Tibial nerve (tissue), 4 donors: Measurements from ENCODE around the gene NUCKS1. TPM values are rescaled to one million over a fixed set of nuclear protein-coding genes. Genes with fewer than 3 reads are reported as not detected.

Source experiments
- DNase-seq, 2 donors: peaks; one replicate each; pipeline ENCODE4 v3.0.0-alpha.2; 2019; ENCODE audit warnings: low spot score in 2 of 2
- H3K27ac ChIP-seq, 4 donors: fragments of 200-600 bp; sonication (generic) in 3 of 4; one replicate each; pipeline ENCODE4 v1.5.1; 2017 to 2019; ENCODE audit warnings: mild to moderate bottlenecking in 1 of 4
- H3K27me3 ChIP-seq, 2 donors: fragments of 200-600 bp; sonication (generic) in 1 of 2; one replicate each; pipeline versions ENCODE4 v1.5.1 to v1.6.0; 2017 to 2019
- H3K36me3 ChIP-seq, 3 donors: fragments of 200-600 bp; sonication (generic); one replicate each; pipeline ENCODE4 v1.5.1; 2018 to 2019
- H3K4me1 ChIP-seq, 4 donors: fragments of 200-600 bp; sonication (generic) in 3 of 4; one replicate each; pipeline ENCODE4 v1.5.1; 2017 to 2019
- H3K4me3 ChIP-seq, 4 donors: fragments of 200-600 bp; sonication (generic) in 3 of 4; one replicate each; pipeline ENCODE4 v1.5.1; 2017 to 2019; ENCODE audit warnings: mild to moderate bottlenecking in 1 of 4, moderate library complexity in 1 of 4
- H3K9me3 ChIP-seq, 4 donors: fragments of 200-600 bp; sonication (generic) in 3 of 4; one replicate each; pipeline ENCODE4 v1.5.1; 2017 to 2019
- CTCF ChIP-seq, 5 experiments: fragments of 200-600 bp in 3 of 5; fragments of 450-650 bp in 2 of 5; sonication (generic) in 3 of 5; IDR thresholded peaks; one replicate each; pipeline ENCODE4 v1.5.1; 2016 to 2019; ENCODE audit warnings: antibody characterized with exemption in 5 of 5, mild to moderate bottlenecking in 3 of 5, moderate library complexity in 2 of 5
- EP300 ChIP-seq, 2 donors: sonication (generic); formaldehyde crosslinking; IDR thresholded peaks; one replicate each; pipeline ENCODE4 v1.6.1; 2017; ENCODE audit warnings: antibody characterized with exemption in 2 of 2, mild to moderate bottlenecking in 1 of 2
- POLR2A ChIP-seq, 2 donors: fragments of 450-650 bp; IDR thresholded peaks; one replicate each; pipeline ENCODE4 v1.6.1; 2017; ENCODE audit warnings: antibody characterized with exemption in 2 of 2, mild to moderate bottlenecking in 2 of 2, moderate library complexity in 2 of 2
- WGBS, 2 donors: methylation state at CpG; one replicate each; pipeline ENCODE4 v1.1.5; 2018; 5-methylcytosine and 5-hydroxymethylcytosine counted together
- total RNA-seq, 4 donors: library from RNA; depleted of rRNA; stranded (reverse); fragments of >200 nt; gene quantifications; one replicate each; pipeline ENCODE4 v1.1.0, GENCODE V29; 2016

NUCKS1 gene
- total RNA-seq, 4 donors from 2014 or later = 80.1 to 181 (median 115) TPM

- Histone ChIP-seq H3K4me1 (no peaks in the 10 kb centered on the region), H3K27me3 (no peaks in the 10 kb centered on the region), H3K27ac (peak overlapping the region in 1 of 4 donors; percentile 7), H3K4me3 (no peak overlapping the region), H3K9me3 (no peaks in the 10 kb centered on the region), H3K36me3 (peaks cover 2 to 90% (median 6%) of the 10 kb centered on the region in 3 donors)
- TF ChIP-seq CTCF (IDR thresholded peaks at IDR 0.05) (no peak), EP300 (IDR thresholded peaks at IDR 0.05) (no peak)
- WGBS, 2 donors = 68 to 76% methylated on average over 6 of the region's 6 CpGs
- DNase-seq = no peak
Observed at GRCh38 chr1:205792961-205793673, 43.1 kb upstream of the NUCKS1 start.

GRCh38 chr1:205792481-205792881 is 42.5 kb upstream of the NUCKS1 start:
- H3K4me1 ChIP-seq = no peaks in the 10 kb centered on the region
- no peaks in the 10 kb centered on the region for H3K27me3 ChIP-seq
- DNase-seq = no peak
- H3K9me3 ChIP-seq = no peaks in the 10 kb centered on the region
- WGBS, 2 donors = 72 to 88% methylated on average over 8 of the region's 8 CpGs
- peaks cover 2 to 84% (median 3%) of the 10 kb centered on the region in 3 donors for H3K36me3 ChIP-seq
- TF ChIP-seq CTCF (IDR thresholded peaks at IDR 0.05) = no peak
- TF ChIP-seq POLR2A (IDR thresholded peaks at IDR 0.05) = no peak
- TF ChIP-seq EP300 (IDR thresholded peaks at IDR 0.05) = no peak
- H3K27ac ChIP-seq = peak overlapping the region in 1 of 4 donors; percentile 7
- no peak overlapping the region for H3K4me3 ChIP-seq

GRCh38 chr1:205791568-205792180 is 41.7 kb upstream of the NUCKS1 start:
- DNase-seq = peak; percentile 32 to 78
- H3K27ac ChIP-seq = no peak overlapping the region
- 62 to 64% methylated on average over 5 of the region's 5 CpGs for WGBS, 2 donors
- H3K9me3 ChIP-seq = no peaks in the 10 kb centered on the region
- no peaks in the 10 kb centered on the region for H3K27me3 ChIP-seq
- no peak overlapping the region for H3K4me3 ChIP-seq
- TF ChIP-seq CTCF (IDR thresholded peaks at IDR 0.05) (peak; percentile 60 to 85 (median 70)), POLR2A (IDR thresholded peaks at IDR 0.05) (no peak), EP300 (IDR thresholded peaks at IDR 0.05) (peak in 1 of 2 donors; percentile 21)
- peaks cover 0 to 76% (median 2%) of the 10 kb centered on the region in 3 donors for H3K36me3 ChIP-seq
- no peaks in the 10 kb centered on the region for H3K4me1 ChIP-seq

- Histone ChIP-seq H3K27ac (no peak overlapping the region), H3K27me3 (no peaks in the 10 kb centered on the region), H3K4me1 (peaks cover 0 to 12% (median 0%) of the 10 kb centered on the region in 4 donors), H3K36me3 (peaks cover 0 to 33% (median 0%) of the 10 kb centered on the region in 3 donors), H3K4me3 (no peak overlapping the region), H3K9me3 (no peaks in the 10 kb centered on the region)
- DNase-seq = no peak
- no peak for TF ChIP-seq CTCF (IDR thresholded peaks at IDR 0.05)
- no peak for TF ChIP-seq POLR2A (IDR thresholded peaks at IDR 0.05)
- TF ChIP-seq EP300 (IDR thresholded peaks at IDR 0.05) = no peak
- 75 to 78% methylated on average over 10 of the region's 10 CpGs for WGBS, 2 donors
Observed at GRCh38 chr1:205787287-205787916, 37.4 kb upstream of the NUCKS1 start.

- no peak for DNase-seq
- Histone ChIP-seq H3K9me3 (no peaks in the 10 kb centered on the region), H3K27ac (no peak overlapping the region), H3K4me1 (peaks cover 0 to 12% (median 0%) of the 10 kb centered on the region in 4 donors), H3K4me3 (no peak overlapping the region), H3K36me3 (peaks cover 0 to 25% (median 0%) of the 10 kb centered on the region in 3 donors), H3K27me3 (no peaks in the 10 kb centered on the region)
- WGBS, 2 donors = 52 to 66% methylated on average over 4 of the region's 4 CpGs
- TF ChIP-seq POLR2A (IDR thresholded peaks at IDR 0.05) (no peak), EP300 (IDR thresholded peaks at IDR 0.05) (no peak), CTCF (IDR thresholded peaks at IDR 0.05) (no peak)
Observed at GRCh38 chr1:205786601-205787000, 36.6 kb upstream of the NUCKS1 start.
